ENCODE measurements around the gene BMPR2. TPM values are rescaled to one million over a fixed set of nuclear protein-coding genes. Genes with fewer than 3 reads are reported as not detected.

BMPR2 gene
- total RNA-seq, 1 experiment from 2014 or later: 12.8 TPM

DNA sequence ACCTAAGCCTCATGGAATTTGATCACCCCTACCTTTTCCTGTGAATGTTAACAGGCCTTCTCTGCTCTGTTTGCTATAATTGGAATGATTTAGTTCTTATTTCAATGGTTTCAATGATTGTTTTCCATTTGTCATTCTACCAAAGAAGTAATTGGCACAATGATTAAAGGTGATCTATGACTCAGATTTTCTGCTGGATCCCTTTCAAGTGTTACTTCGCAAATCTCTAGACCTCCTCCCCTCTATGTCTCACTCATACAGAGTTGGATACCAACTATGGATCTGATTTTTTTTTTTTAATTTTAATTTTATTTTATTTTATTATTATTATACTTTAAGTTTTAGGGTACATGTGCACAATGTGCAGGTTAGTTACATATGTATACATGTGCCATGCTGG, 229.0 kb downstream of the BMPR2 start:
- DNase-seq (ENCODE audit: low read depth, low spot score): no peak
- no peaks in the 10 kb centered on the region for H3K36me3 ChIP-seq (ENCODE audit: control insufficient read depth in 1 of 2, insufficient read depth in 2 of 2, low read length in 2 of 2)
- no peak overlapping the region for H2AFZ ChIP-seq (ENCODE audit: low read depth, low read length, poor library complexity, severe bottlenecking)
- intact Hi-C loops (cut with micrococcal nuclease): no loop called here
- H3K9me3 ChIP-seq (ENCODE audit: control insufficient read depth in 1 of 2, insufficient read depth in 1 of 2, low read depth in 1 of 2, low read length in 2 of 2): no peaks in the 10 kb centered on the region
- no peak overlapping the region for H3K4me2 ChIP-seq (ENCODE audit: low read length)
- H3K27ac ChIP-seq (ENCODE audit: low read depth, low read length): no peak overlapping the region
- no peaks in the 10 kb centered on the region for H4K20me1 ChIP-seq (ENCODE audit: insufficient read depth)
- CTCF ChIA-PET: no interaction called here
- RAD21 ChIA-PET (ENCODE audit: low non-redundant PET in 1 of 2, low total read pairs in 2 of 2, uncharacterized antibody in 2 of 2, unreplicated experiment in 2 of 2): no interaction called here
- POLR2A ChIA-PET: no interaction called here
- no peak overlapping the region for H3K9ac ChIP-seq (ENCODE audit: low read length)
- H3K9me2 ChIP-seq (ENCODE audit: insufficient read depth): no peaks in the 10 kb centered on the region
- BruUV-seq (replicated peaks): no TSS peak
- H3K4me1 ChIP-seq (ENCODE audit: control insufficient read depth in 1 of 2, insufficient read depth in 2 of 2, low read length in 2 of 2): peaks cover 0 to 3% of the 10 kb centered on the region in 2 experiments; a peak in 1 of 4 replicates
- no peak overlapping the region for H3K4me3 ChIP-seq (replicated peaks in 1 of 2; ENCODE audit: low read depth in 1 of 2, low read length in 2 of 2)
- H3K27me3 ChIP-seq (ENCODE audit: insufficient read depth, low read length): no peaks in the 10 kb centered on the region
- TF ChIP-seq SP1 (IDR thresholded peaks at IDR 0.05; ENCODE audit: low read depth): 0 out of 2 replicates have a peak, but pooled peaks have one; percentile 20
- peak; percentile 33; the same call in 1 of the 2 replicates for TF ChIP-seq FOSL1 (IDR thresholded peaks at IDR 0.05; ENCODE audit: low read depth)
- TF ChIP-seq, protein P1, sequence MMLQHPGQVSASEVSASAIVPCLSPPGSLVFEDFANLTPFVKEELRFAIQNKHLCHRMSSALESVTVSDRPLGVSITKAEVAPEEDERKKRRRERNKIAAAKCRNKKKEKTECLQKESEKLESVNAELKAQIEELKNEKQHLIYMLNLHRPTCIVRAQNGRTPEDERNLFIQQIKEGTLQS (IDR thresholded peaks at IDR 0.05): no peak
- TF ChIP-seq JUND (IDR thresholded peaks at IDR 0.05): peak; percentile 60
- TF ChIP-seq CTCF (IDR thresholded peaks at IDR 0.05 in 2 of 3, conservative IDR thresholded peaks at IDR 0.05 in 1 of 3; ENCODE audit: borderline replicate concordance in 1 of 3, insufficient read depth in 1 of 3, low read depth in 2 of 3, low read length in 2 of 3): no peak
- TF ChIP-seq EZH2 (IDR thresholded peaks at IDR 0.05): no peak
- no peak for TF ChIP-seq ZNF274 (IDR thresholded peaks at IDR 0.05; ENCODE audit: low read depth, low read length)
- TF ChIP-seq, protein P2, sequence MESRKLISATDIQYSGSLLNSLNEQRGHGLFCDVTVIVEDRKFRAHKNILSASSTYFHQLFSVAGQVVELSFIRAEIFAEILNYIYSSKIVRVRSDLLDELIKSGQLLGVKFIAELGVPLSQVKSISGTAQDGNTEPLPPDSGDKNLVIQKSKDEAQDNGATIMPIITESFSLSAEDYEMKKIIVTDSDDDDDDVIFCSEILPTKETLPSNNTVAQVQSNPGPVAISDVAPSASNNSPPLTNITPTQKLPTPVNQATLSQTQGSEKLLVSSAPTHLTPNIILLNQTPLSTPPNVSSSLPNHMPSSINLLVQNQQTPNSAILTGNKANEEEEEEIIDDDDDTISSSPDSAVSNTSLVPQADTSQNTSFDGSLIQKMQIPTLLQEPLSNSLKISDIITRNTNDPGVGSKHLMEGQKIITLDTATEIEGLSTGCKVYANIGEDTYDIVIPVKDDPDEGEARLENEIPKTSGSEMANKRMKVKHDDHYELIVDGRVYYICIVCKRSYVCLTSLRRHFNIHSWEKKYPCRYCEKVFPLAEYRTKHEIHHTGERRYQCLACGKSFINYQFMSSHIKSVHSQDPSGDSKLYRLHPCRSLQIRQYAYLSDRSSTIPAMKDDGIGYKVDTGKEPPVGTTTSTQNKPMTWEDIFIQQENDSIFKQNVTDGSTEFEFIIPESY (IDR thresholded peaks at IDR 0.05; ENCODE audit: extremely low read depth, insufficient replicate concordance, low read length): no peak
- no peaks in the 10 kb centered on the region for H3K79me2 ChIP-seq (ENCODE audit: insufficient read depth, low read length)
- ATAC-seq: no peak

Measured in HCT116 (cell line).